ENCODE data around the gene CPT1B. TPM values are rescaled to one million over a fixed set of nuclear protein-coding genes. Genes with fewer than 3 reads are reported as not detected.

The CPT1B gene
- total and polyA plus RNA-seq, 2 experiments from 2014 or later, result 5.6 to 14.4 TPM

DNA sequence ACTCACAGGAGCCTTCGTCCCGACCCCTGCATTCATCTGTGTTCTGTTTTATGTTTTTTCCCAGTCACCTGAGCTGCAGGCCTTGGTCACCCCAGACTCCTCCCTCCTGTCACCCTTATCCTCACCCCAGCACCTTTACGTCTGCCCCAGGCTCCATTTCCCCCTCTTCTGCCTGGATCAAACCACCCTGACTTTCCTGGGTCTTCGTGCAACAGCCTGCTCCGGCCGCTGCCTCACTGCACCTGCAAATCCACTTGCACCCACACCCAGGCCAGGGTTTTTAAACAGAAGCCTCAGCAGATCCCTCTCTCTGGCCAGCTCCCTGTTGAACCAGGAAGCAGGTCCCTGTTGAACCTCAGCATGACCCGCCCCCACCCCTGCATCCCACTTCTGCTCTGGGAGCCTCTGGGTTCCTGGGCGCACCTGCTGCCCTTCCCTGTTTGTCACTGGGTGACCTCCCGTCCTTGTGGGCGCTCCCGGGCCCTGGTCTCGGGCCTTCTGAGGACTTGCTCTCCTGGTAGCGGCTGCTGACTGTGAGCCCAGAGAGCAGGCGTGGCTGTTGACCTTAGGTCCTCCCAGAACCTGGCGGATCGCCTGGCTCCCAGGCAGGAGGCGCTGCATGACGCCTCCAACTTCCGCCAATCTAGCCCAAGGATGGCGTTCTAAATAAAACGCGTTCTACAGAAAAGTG is 35.2 kb upstream of the CPT1B start:
- no peak overlapping the region for H3K27ac Mint-ChIP-seq
- H3K27me3 Mint-ChIP-seq (ENCODE audit: insufficient read depth, low read depth, poor library complexity), result peaks cover 20% of the 10 kb centered on the region
- H3F3A ChIP-seq (replicated peaks; ENCODE audit: low read depth), result no peaks in the 10 kb centered on the region; the same call in 1 of the 2 replicates
- no peak overlapping the region for H3K4me2 ChIP-seq
- H3K9me2 ChIP-seq (ENCODE audit: insufficient read depth), result no peaks in the 10 kb centered on the region
- no peaks in the 10 kb centered on the region for H3K36me3 ChIP-seq (ENCODE audit: insufficient read depth)
- no peaks in the 10 kb centered on the region for H3K79me2 ChIP-seq (replicated peaks; ENCODE audit: insufficient read depth)
- H2AFZ ChIP-seq, result no peak overlapping the region
- H4K20me1 ChIP-seq (replicated peaks; ENCODE audit: insufficient read depth), result no peaks in the 10 kb centered on the region; the same call in 1 of the 2 replicates
- no peak overlapping the region for H3K4me3 ChIP-seq
- no peaks in the 10 kb centered on the region; the same call in 1 of the 2 replicates for H3K4me1 ChIP-seq (ENCODE audit: insufficient read depth)
- H3K27me3 ChIP-seq (ENCODE audit: insufficient read depth), result 0 out of 2 replicates have a peak, but pooled peaks cover 4% of the 10 kb centered on the region
- ATAC-seq (peak; percentile 86), DNase-seq (ENCODE audit: low spot score) (peak; percentile 72)
- H3K9me3 Mint-ChIP-seq, result no peaks in the 10 kb centered on the region
- peaks cover 13% of the 10 kb centered on the region for H3K4me1 Mint-ChIP-seq
- TF ChIP-seq JUNB (IDR thresholded peaks at IDR 0.05; ENCODE audit: unreplicated experiment) (no peak), EZH2phosphoT487 (IDR thresholded peaks at IDR 0.05; ENCODE audit: unreplicated experiment) (no peak), STAT1 (IDR thresholded peaks at IDR 0.05; ENCODE audit: unreplicated experiment) (no peak), EZH2 (IDR thresholded peaks at IDR 0.05; ENCODE audit: low read depth, unreplicated experiment) (no peak), CREB1 (CRISPR knock-in tag; IDR thresholded peaks at IDR 0.05; ENCODE audit: low read depth) (no peak)
- TF ChIP-seq, protein P1, sequence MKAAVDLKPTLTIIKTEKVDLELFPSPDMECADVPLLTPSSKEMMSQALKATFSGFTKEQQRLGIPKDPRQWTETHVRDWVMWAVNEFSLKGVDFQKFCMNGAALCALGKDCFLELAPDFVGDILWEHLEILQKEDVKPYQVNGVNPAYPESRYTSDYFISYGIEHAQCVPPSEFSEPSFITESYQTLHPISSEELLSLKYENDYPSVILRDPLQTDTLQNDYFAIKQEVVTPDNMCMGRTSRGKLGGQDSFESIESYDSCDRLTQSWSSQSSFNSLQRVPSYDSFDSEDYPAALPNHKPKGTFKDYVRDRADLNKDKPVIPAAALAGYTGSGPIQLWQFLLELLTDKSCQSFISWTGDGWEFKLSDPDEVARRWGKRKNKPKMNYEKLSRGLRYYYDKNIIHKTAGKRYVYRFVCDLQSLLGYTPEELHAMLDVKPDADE (IDR thresholded peaks at IDR 0.05), result no peak
- TF ChIP-seq, protein P2, sequence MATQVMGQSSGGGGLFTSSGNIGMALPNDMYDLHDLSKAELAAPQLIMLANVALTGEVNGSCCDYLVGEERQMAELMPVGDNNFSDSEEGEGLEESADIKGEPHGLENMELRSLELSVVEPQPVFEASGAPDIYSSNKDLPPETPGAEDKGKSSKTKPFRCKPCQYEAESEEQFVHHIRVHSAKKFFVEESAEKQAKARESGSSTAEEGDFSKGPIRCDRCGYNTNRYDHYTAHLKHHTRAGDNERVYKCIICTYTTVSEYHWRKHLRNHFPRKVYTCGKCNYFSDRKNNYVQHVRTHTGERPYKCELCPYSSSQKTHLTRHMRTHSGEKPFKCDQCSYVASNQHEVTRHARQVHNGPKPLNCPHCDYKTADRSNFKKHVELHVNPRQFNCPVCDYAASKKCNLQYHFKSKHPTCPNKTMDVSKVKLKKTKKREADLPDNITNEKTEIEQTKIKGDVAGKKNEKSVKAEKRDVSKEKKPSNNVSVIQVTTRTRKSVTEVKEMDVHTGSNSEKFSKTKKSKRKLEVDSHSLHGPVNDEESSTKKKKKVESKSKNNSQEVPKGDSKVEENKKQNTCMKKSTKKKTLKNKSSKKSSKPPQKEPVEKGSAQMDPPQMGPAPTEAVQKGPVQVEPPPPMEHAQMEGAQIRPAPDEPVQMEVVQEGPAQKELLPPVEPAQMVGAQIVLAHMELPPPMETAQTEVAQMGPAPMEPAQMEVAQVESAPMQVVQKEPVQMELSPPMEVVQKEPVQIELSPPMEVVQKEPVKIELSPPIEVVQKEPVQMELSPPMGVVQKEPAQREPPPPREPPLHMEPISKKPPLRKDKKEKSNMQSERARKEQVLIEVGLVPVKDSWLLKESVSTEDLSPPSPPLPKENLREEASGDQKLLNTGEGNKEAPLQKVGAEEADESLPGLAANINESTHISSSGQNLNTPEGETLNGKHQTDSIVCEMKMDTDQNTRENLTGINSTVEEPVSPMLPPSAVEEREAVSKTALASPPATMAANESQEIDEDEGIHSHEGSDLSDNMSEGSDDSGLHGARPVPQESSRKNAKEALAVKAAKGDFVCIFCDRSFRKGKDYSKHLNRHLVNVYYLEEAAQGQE (IDR thresholded peaks at IDR 0.05; ENCODE audit: unreplicated experiment), result no peak
- TF ChIP-seq, protein P3, sequence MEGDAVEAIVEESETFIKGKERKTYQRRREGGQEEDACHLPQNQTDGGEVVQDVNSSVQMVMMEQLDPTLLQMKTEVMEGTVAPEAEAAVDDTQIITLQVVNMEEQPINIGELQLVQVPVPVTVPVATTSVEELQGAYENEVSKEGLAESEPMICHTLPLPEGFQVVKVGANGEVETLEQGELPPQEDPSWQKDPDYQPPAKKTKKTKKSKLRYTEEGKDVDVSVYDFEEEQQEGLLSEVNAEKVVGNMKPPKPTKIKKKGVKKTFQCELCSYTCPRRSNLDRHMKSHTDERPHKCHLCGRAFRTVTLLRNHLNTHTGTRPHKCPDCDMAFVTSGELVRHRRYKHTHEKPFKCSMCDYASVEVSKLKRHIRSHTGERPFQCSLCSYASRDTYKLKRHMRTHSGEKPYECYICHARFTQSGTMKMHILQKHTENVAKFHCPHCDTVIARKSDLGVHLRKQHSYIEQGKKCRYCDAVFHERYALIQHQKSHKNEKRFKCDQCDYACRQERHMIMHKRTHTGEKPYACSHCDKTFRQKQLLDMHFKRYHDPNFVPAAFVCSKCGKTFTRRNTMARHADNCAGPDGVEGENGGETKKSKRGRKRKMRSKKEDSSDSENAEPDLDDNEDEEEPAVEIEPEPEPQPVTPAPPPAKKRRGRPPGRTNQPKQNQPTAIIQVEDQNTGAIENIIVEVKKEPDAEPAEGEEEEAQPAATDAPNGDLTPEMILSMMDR (conservative IDR thresholded peaks at IDR 0.05; ENCODE audit: low read depth in 2 of 2), result peak; percentile 19 to 48; a peak in 3 of 4 replicates
- no peaks in the 10 kb centered on the region for H3K36me3 Mint-ChIP-seq (ENCODE audit: low read depth)
- H3K27ac ChIP-seq (ENCODE audit: low read depth), result no peak overlapping the region
- no peak overlapping the region for H3K4me3 Mint-ChIP-seq

Measured in GM23338 (cell line).